ENCODE data around the gene PITHD1.

GRCh38 chr1:23817633-23818032, 39.4 kb downstream of the PITHD1 start:
- TF ChIP-seq EZH2phosphoT487 (IDR thresholded peaks at IDR 0.05; ENCODE audit: borderline replicate concordance, low read length): no peak
- TF ChIP-seq, protein P1, sequence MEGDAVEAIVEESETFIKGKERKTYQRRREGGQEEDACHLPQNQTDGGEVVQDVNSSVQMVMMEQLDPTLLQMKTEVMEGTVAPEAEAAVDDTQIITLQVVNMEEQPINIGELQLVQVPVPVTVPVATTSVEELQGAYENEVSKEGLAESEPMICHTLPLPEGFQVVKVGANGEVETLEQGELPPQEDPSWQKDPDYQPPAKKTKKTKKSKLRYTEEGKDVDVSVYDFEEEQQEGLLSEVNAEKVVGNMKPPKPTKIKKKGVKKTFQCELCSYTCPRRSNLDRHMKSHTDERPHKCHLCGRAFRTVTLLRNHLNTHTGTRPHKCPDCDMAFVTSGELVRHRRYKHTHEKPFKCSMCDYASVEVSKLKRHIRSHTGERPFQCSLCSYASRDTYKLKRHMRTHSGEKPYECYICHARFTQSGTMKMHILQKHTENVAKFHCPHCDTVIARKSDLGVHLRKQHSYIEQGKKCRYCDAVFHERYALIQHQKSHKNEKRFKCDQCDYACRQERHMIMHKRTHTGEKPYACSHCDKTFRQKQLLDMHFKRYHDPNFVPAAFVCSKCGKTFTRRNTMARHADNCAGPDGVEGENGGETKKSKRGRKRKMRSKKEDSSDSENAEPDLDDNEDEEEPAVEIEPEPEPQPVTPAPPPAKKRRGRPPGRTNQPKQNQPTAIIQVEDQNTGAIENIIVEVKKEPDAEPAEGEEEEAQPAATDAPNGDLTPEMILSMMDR (IDR thresholded peaks at IDR 0.05; ENCODE audit: low read depth, low read length, poor library complexity, severe bottlenecking): no peak
